IMR-90 (cell line): ENCODE measurements around the gene DHRS7C. TPM values are rescaled to one million over a fixed set of nuclear protein-coding genes. Genes with fewer than 3 reads are reported as not detected.

Experiments
- ATAC-seq: fragments of 200-7000 bp; cut with Tn5 transposase; 2 replicates; pipeline ENCODE4 v1.9.1; 2020; ENCODE audit warnings: low read depth, mild to moderate bottlenecking, moderate library complexity
- BruUV-seq: library from RNA; stranded (reverse); fragments of 400-500 nt; replicated peaks from 2 replicates; lab custom pipeline; 2021; lab: Mats Ljungman, UMichigan
- CTCF ChIA-PET: fragments of 300-600 bp; formaldehyde crosslinking; extraction: SDS; loops from one replicate; lab custom pipeline; 2021; ENCODE audit warnings: antibody characterized with exemption; lab: Yijun Ruan, JAX
- POLR2A ChIA-PET: fragments of 300-600 bp; sonication (Branson Sonifier 250); formaldehyde crosslinking; loops from one replicate; lab custom pipeline; 2022; ENCODE audit warnings: antibody characterized with exemption; ENCODE audit not compliant: unreplicated experiment; lab: Charles Lee
- DNase-seq: peaks from one replicate; pipeline ENCODE4 v3.0.0; 2013
- H2AFZ ChIP-seq: replicated peaks from 2 replicates; pipeline ENCODE3; 2013; ENCODE audit warnings: low read length, mild to moderate bottlenecking; ENCODE audit not compliant: poor library complexity
- H2AK5ac ChIP-seq: 2 replicates; pipeline ENCODE4 v1.6.1; 2013; ENCODE audit warnings: low read depth, low read length, inconsistent platforms
- H2AK9ac ChIP-seq: replicated peaks from 2 replicates; pipeline ENCODE3; 2013; ENCODE audit warnings: mild to moderate bottlenecking, low read depth, low read length, moderate library complexity; ENCODE audit not compliant: poor library complexity
- H2BK120ac ChIP-seq: 2 replicates; pipeline ENCODE4 v1.6.1; 2013; ENCODE audit warnings: low read depth, low read length, inconsistent platforms
- H2BK15ac ChIP-seq: 3 replicates; pipeline ENCODE4 v1.6.1; 2013; ENCODE audit warnings: low read depth, low read length, inconsistent platforms
- H2BK20ac ChIP-seq: 2 replicates; pipeline ENCODE4 v1.6.1; 2013; ENCODE audit warnings: low read depth, mild to moderate bottlenecking, inconsistent platforms, low read length, moderate library complexity
- H2BK5ac ChIP-seq: 2 replicates; pipeline ENCODE4 v1.6.1; 2013; ENCODE audit warnings: mild to moderate bottlenecking, low read depth, low read length, inconsistent platforms; ENCODE audit not compliant: poor library complexity, severe bottlenecking
- H3K14ac ChIP-seq: replicated peaks from 2 replicates; pipeline ENCODE4 v1.6.1; 2013; ENCODE audit warnings: low read depth, low read length, inconsistent platforms
- H3K18ac ChIP-seq: 2 replicates; pipeline ENCODE4 v1.6.1; 2013; ENCODE audit warnings: low read depth, low read length, control low read depth
- H3K23ac ChIP-seq: 2 replicates; pipeline ENCODE4 v1.6.1; 2013; ENCODE audit warnings: low read depth, low read length, inconsistent platforms
- H3K27ac ChIP-seq: 2 replicates; pipeline ENCODE4 v1.5.1; 2013; ENCODE audit warnings: mild to moderate bottlenecking, control low read depth, low read length; ENCODE audit not compliant: insufficient read depth
- H3K27me3 ChIP-seq: 2 replicates; pipeline ENCODE4 v1.6.1; 2013; ENCODE audit warnings: low read length; ENCODE audit not compliant: control insufficient read depth, insufficient read depth
- H3K36me3 ChIP-seq: 2 replicates; pipeline ENCODE4 v1.6.1; 2013; ENCODE audit warnings: low read length, mixed read lengths; ENCODE audit not compliant: control insufficient read depth, insufficient read depth
- H3K4ac ChIP-seq: 2 replicates; pipeline ENCODE4 v1.6.1; 2013; ENCODE audit warnings: low read depth, low read length, inconsistent platforms
- H3K4me1 ChIP-seq: 2 replicates; pipeline ENCODE4 v1.6.1; 2013; ENCODE audit warnings: low read length, mixed read lengths; ENCODE audit not compliant: control insufficient read depth, insufficient read depth
- H3K4me2 ChIP-seq: 2 replicates; pipeline ENCODE4 v1.6.1; 2013; ENCODE audit warnings: low read depth, mild to moderate bottlenecking, control low read depth, low read length, moderate library complexity
- H3K4me3 ChIP-seq: 2 replicates; pipeline ENCODE4 v1.5.1; 2013; ENCODE audit warnings: low read depth, mild to moderate bottlenecking, control low read depth, low read length, moderate library complexity; ENCODE audit not compliant: insufficient read depth
- H3K56ac ChIP-seq: 2 replicates; pipeline ENCODE4 v1.6.1; 2013; ENCODE audit warnings: low read length, inconsistent platforms; ENCODE audit not compliant: insufficient read depth; ENCODE audit errors: extremely low read depth
- H3K79me1 ChIP-seq, 2 experiments: 2 replicates each; pipeline ENCODE4 v1.6.1; 2013; ENCODE audit warnings: low read length in 2 of 2, inconsistent platforms in 1 of 2, low read depth in 1 of 2
- H3K9ac ChIP-seq: 2 replicates; pipeline ENCODE4 v1.6.1; 2013; ENCODE audit warnings: low read depth, low read length, control low read depth
- H3K9me1 ChIP-seq: 2 replicates; pipeline ENCODE4 v1.6.1; 2013; ENCODE audit warnings: low read length, inconsistent platforms; ENCODE audit not compliant: insufficient read depth
- H3K9me3 ChIP-seq: 2 replicates; pipeline ENCODE4 v1.6.1; 2013; ENCODE audit warnings: low read length; ENCODE audit not compliant: control insufficient read depth, insufficient read depth
- H4K20me1 ChIP-seq: 2 replicates; pipeline ENCODE4 v1.6.1; 2013; ENCODE audit warnings: low read length, inconsistent platforms; ENCODE audit not compliant: insufficient read depth
- H4K5ac ChIP-seq: 2 replicates; pipeline ENCODE4 v1.6.1; 2013; ENCODE audit warnings: mild to moderate bottlenecking, low read depth, low read length, control low read depth
- H4K8ac ChIP-seq, 2 experiments: 2 replicates each; pipeline ENCODE4 v1.6.1; 2013; ENCODE audit warnings: low read depth in 2 of 2, low read length in 2 of 2, control low read depth in 1 of 2, inconsistent platforms in 1 of 2
- H4K91ac ChIP-seq: 2 replicates; pipeline ENCODE4 v1.6.1; 2013; ENCODE audit warnings: low read depth, low read length, inconsistent platforms; ENCODE audit not compliant: insufficient read depth
- BHLHE40 ChIP-seq: fragments of 150-350 bp; IDR thresholded peaks from 2 replicates; pipeline ENCODE4 v1.6.1; 2016; ENCODE audit warnings: mild to moderate bottlenecking, low read depth, low read length
- CHD1 ChIP-seq: IDR thresholded peaks from 2 replicates; pipeline ENCODE4 v1.6.1; 2012; ENCODE audit warnings: low read depth, low read length, improper control_type of control experiment
- CTCF ChIP-seq: conservative IDR thresholded peaks from 2 replicates; pipeline ENCODE4 v1.5.1; 2012; ENCODE audit warnings: mild to moderate bottlenecking, low read depth, low read length, improper control_type of control experiment
- MAFK ChIP-seq: IDR thresholded peaks from 2 replicates; pipeline ENCODE4 v1.6.1; 2012; ENCODE audit warnings: low read depth, low read length, improper control_type of control experiment
- RAD21 ChIP-seq: IDR thresholded peaks from 2 replicates; pipeline ENCODE4 v1.6.1; 2012; ENCODE audit warnings: low read length, improper control_type of control experiment
- WGBS, 2 experiments: methylation state at CpG; one replicate each; pipeline versions ENCODE4 v1.1.5 to v1.1.7; 2013; ENCODE audit warnings: missing lambda C conversion rate in 2 of 2; ENCODE audit not compliant: insufficient read length in 1 of 2; ENCODE audit errors: extremely low coverage in 2 of 2; 5-methylcytosine and 5-hydroxymethylcytosine counted together
- dilution Hi-C: fragments of 300-500 bp; cut with HindIII; formaldehyde crosslinking; loops from one replicate; pipeline ENCODE4 v1.14.3; 2018; ENCODE audit warnings: low sequenced_read_pairs; ENCODE audit not compliant: unreplicated experiment
- in situ Hi-C: fragments of 300-500 bp; cut with MboI; formaldehyde crosslinking; loops from 3 replicates; pipeline ENCODE4 v1.14.3; 2019; ENCODE audit warnings: low sequenced_read_pairs, inconsistent platforms, mixed read lengths
- intact Hi-C: fragments of 100-400 bp; cut with micrococcal nuclease; formaldehyde crosslinking; loops from 2 replicates; pipeline ENCODE4 v1.10.0; 2022
- polyA plus RNA-seq, 3 experiments: library from polyadenylated mRNA; depleted of rRNA; stranded (reverse); fragments of >200 nt; gene quantifications; 2 replicates each; pipeline ENCODE4 v1.2.3, GENCODE V29; 2012; ENCODE audit warnings: low replicate concordance in 1 of 3
- total RNA-seq: library from RNA; depleted of rRNA; stranded (reverse); fragments of >200 nt; gene quantifications from 2 replicates; pipeline ENCODE4 v1.2.3, GENCODE V29; 2012

Gene DHRS7C
- total and polyA plus RNA-seq, 2 of the 4 experiments (the other 2 are of a cell fraction), result not detected

- Histone ChIP-seq H3K9me1 (peaks cover 4% of the 10 kb centered on the region; the same call in 1 of the 2 replicates), H3K79me1 (no peaks in the 10 kb centered on the region), H2AK9ac (no peak overlapping the region), H3K4ac (peak overlapping the region; percentile 56; the same call in 1 of the 2 replicates), H3K56ac (no peak overlapping the region), H2BK15ac (no peak overlapping the region; the same call in 2 of the 3 replicates), H3K14ac (no peak overlapping the region), H3K4me1 (peaks cover 17% of the 10 kb centered on the region), H3K4me3 (no peak overlapping the region), H3K9ac (no peak overlapping the region), H3K18ac (peak overlapping the region; percentile 31; the same call in 1 of the 2 replicates), H3K9me3 (no peaks in the 10 kb centered on the region), H4K91ac (peak overlapping the region; percentile 26; the same call in 1 of the 2 replicates), H4K8ac (peak overlapping the region in 1 of 2 experiments; percentile 56; a peak in 1 of 4 replicates), H3K4me2 (no peak overlapping the region), H2BK20ac (peak overlapping the region; percentile 46), H3K27me3 (no peaks in the 10 kb centered on the region), H3K27ac (no peak overlapping the region), H4K20me1 (no peaks in the 10 kb centered on the region), H2AFZ (no peak overlapping the region), H3K23ac (no peak overlapping the region), H2BK120ac (peak overlapping the region; percentile 79), H4K5ac (no peak overlapping the region; the same call in 1 of the 2 replicates), H2AK5ac (0 out of 2 replicates have a peak overlapping the region, but pooled peaks have one; percentile 36), H3K36me3 (no peaks in the 10 kb centered on the region), H2BK5ac (no peak overlapping the region)
- intact Hi-C loops (no loop called here), dilution Hi-C loops (no loop called here), in situ Hi-C loops (no loop called here)
- DNase-seq (peak; percentile 26), ATAC-seq (no peak)
- TF ChIP-seq MAFK (no peak), CTCF (peak; percentile 26; the same call in 1 of the 2 replicates), RAD21 (no peak), CHD1 (no peak), BHLHE40 (no peak)
- ChIA-PET POLR2A (interaction anchor here (0.5 kb wide), 1 partner anchor 42 kb away, joined by 8 read pairs; no protein-coding TSS in a partner anchor), CTCF (interaction anchor here (0.8 kb wide), 1 partner anchor 10 kb away, joined by 4 read pairs; no protein-coding TSS in a partner anchor)
- BruUV-seq, result no TSS peak
- 40% methylated on average over 1 of the region's 4 CpGs; no CpG with 5 or more reads in 1 of the 2 experiments for WGBS, 2 experiments
Observed at GRCh38 chr17:9839433-9839832, 48.0 kb upstream of the DHRS7C start.
